ENCODE data around the gene ABCC3.
A peak's percentile ranks its signal among the peaks of the same experiment; 100 is the strongest.

Gene ABCC3

DNA sequence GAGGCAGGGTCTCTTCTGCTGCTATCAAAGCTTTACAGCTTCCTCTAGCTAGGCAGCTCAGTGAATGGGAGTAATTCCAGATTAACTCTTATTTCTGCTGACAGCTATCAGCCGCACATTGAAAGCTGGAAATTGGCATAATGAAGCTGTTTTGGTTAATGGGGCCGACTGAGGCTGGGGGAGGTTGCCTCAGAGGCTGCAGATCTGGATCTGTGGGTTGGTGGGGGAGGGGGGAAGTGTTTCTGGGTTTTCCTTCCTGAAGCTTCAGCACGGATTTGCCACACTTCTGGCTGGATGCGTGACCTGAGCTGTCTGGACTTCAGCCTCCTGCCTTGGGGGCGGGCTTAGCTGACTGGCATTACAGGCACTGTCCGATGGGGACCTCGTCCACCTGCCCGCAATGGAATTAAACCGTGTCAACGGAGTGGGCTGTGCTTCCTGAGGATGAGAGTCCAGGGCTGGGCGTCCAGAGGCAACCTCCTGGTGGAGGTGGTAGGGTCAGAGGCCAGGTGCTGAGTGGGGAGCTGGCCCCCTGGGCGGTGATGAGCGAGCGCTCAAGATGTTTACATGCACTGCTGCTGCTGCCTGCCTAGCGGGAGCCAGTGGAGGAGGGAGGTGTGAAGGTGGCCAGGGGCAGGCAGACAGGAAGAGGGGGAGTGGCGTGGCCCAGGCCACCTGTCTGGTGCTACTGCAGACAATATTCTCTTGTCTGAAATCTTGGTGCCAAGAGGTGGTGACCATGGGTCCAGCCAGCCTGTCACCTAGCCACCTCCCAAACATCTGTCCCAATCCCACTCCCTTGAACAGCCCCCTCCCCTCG, 6.7 kb upstream of the ABCC3 start:
- no peak for DNase-seq (ENCODE audit: low read depth)

DNA sequence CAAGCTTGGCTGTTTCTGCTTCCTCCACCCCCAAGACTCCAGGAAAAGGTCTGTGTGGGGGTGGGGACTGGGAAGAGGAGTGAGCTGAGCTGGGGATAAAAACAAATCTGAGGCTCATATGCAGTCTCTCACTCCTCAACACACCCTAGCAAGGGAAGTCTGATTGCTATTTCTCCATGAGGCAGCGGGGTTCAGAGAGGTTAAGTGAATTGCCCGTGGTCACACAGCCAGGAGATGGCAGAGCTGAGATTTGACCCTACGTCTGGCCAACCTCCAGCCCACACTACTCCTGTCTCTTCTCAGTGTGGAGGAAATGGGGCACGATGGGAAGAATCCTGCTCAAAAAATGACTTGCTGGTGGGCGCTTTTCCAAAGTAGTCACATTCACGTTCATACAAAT, 4.8 kb upstream of the ABCC3 start:
- no peak for DNase-seq (ENCODE audit: low read depth)

- DNase-seq (ENCODE audit: low read depth): peak; percentile 21
Observed at GRCh38 chr17:50630524-50631194, 4.0 kb upstream of the ABCC3 start.

- no peak for DNase-seq (ENCODE audit: low read depth)
Observed at GRCh38 chr17:50631195-50631907, 3.3 kb upstream of the ABCC3 start.

- DNase-seq (ENCODE audit: low read depth): no peak
Observed at GRCh38 chr17:50631908-50632571, 2.6 kb upstream of the ABCC3 start.

GRCh38 chr17:50632637-50633036, 2.0 kb upstream of the ABCC3 start:
- no peak for DNase-seq (ENCODE audit: low read depth)

DNA sequence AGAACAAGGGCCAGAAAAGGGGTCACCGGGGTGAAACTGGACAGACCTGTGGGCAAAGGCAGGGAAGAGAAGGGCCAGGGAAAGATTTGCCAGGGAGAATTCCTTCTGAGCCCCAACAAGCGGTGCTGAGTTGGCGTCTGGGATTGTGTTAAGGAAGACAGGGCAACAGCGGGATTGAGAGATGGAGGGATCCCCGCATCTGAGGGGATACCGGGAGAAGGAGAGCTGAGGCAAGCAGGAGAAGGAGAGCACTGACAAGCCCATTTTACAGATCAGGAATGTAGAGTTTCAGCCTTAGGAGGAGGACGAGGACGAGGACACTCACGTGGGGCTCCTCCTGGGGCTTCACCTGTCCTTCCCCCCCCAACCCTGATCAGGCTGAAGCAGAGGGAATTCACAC, 998 bp upstream of the ABCC3 start:
- no peak for DNase-seq (ENCODE audit: low read depth)

- no peak for DNase-seq (ENCODE audit: low read depth)
Observed at GRCh38 chr17:50634915-50635731, 442 bp downstream of the ABCC3 start.

DNA sequence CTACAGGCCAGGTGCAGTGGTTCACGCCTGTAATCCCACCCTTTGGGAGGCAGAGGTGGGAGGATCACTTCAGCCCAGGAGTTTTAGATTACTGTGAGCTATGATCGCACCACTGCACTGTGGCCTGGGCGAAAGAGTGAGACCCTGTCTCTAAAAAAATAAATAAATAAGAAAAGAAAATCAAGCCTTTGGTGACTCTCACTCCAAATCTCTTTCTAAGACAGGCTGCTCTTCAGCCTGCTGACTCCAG, 976 bp downstream of the ABCC3 start:
- no peak for DNase-seq (ENCODE audit: low read depth)

- no peak for DNase-seq (ENCODE audit: low read depth)
Observed at GRCh38 chr17:50635982-50636803, 1.5 kb downstream of the ABCC3 start.

- no peak for DNase-seq (ENCODE audit: low read depth)
Observed at GRCh38 chr17:50636804-50637195, 2.1 kb downstream of the ABCC3 start.

DNA sequence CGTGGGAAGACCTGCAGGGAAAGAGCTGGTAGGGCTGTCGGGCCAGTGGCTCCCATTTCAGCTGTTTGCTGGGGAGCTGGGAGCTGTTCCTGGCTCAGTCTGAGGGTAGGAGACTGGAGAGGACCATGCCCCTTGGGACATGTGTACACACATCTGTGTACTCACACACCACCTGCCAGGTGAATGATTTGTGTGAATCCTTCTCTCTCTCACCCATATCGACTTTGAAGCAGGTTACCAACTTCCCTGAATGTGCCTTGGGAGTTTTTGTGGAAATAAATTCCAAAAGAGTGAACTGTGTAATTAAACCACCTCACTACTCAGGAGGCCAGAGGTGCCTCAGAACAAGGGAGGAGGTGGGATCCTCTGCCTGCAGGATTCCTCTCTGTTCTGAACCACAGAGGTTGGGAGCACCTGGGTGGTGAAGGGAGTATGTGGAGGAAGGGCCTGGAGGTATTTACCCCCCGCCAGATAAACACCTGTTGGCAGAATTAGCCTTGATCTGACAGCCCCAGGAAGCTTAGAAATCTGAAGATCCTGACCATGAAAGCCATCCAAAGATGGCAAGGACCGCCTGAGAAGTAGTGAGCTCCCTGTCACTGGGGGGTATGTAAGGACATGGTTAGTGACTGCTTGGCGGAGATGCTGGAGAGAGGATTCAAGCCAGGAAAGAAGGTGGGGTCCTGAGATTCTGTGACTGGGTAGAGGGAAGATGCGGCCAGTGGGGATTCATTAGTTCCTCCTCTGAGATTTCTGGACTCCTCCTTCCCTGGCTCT, 3.3 kb downstream of the ABCC3 start:
- DNase-seq (ENCODE audit: low read depth): no peak

- DNase-seq (ENCODE audit: low read depth): no peak
Observed at GRCh38 chr17:50638606-50638965, 3.9 kb downstream of the ABCC3 start.

- DNase-seq (ENCODE audit: low read depth): no peak
Observed at GRCh38 chr17:50638966-50639713, 4.5 kb downstream of the ABCC3 start.

DNA sequence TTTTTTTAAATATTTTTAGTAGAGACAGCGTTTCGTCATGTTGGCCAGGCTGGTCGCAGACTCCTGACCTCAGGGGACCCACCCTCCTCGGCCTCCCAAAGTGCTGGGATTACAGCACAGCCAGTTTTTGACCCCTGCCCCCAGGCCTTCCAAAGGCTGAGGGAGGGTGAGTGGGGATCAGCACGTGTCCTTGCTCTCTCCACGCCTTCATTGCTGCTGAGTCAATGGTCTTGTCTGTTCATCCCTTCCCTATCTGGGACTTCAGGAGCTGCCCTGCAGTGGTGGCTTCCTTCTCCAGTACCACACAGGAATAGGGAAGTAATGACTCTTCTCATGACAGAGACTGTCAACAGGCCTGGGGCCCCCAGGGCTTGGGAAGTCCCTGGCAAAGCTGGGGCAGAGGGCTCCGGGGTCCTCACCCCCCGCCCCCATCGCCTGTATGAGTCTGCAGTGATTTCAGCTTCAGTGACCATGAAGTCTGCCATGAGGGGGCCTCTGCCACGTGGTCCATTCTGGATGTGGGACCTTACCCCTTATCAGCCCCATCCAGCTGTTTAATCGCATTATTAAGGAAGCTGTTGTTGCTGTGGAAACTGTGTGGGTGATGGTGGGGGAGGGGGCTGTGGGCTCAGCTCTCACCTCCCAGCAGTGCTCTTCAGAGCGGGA, 6.1 kb downstream of the ABCC3 start:
- no peak for DNase-seq (ENCODE audit: low read depth)

DNA sequence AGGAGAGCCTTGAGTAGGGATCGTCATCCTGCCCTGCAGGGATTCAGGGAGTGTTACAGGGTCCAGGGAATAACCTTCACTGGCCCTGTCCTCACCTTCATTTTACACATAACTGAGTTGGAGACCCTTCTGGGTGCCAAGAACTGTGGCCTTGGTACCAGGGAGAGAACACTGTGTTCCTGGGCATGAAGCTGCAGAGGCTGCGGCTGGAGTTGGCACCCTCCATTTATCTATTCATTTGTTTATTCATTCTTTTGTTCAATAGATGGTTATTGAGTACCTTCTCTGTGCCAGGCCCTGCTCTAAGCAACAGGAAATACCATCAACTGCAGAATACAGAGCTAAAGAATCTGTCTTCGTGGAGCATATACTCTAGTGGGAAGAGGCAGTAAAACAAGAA, 6.7 kb downstream of the ABCC3 start:
- no peak for DNase-seq (ENCODE audit: low read depth)

GRCh38 chr17:50642071-50642721, 7.5 kb downstream of the ABCC3 start:
- DNase-seq (ENCODE audit: low read depth): no peak
